HG03558 (cell line): ENCODE results near the gene PARP11.

Experiments used
- ATAC-seq: cut with Tn5 transposase; IDR thresholded peaks from one replicate; pipeline ENCODE4 v1.9.1; 2021; ENCODE audit warnings: moderate number of reproducible peaks; ENCODE audit not compliant: unreplicated experiment; ENCODE audit errors: extremely low read depth

The PARP11 gene

DNA sequence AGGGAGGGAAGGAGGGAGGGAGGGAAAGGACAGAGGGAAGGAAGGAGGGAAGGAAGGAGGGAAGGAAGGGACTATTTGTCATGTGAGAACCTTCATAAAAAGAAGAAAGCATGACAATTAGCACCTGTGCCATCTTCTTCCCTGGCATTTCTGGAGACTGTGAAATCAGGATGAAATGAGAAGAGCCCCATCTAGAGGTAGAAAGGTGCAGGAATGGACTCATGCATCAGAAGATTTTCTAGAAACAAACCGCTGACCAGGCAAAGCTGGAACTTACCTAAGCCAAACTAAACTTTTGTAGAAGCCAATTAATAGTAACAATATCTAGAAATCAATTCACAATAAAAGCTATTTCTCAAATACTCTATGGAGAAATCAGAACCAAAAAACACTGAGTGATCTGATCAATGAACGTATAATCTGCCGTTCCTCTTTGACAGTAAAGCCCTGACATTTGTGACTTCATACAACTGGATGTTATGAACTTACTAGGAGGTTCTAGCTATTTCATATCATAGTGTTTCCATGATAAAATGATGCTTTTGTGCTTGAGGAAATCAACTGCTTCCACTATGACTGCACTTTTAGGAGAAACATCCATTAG, 95.9 kb downstream of the PARP11 start:
- no peak for ATAC-seq

DNA sequence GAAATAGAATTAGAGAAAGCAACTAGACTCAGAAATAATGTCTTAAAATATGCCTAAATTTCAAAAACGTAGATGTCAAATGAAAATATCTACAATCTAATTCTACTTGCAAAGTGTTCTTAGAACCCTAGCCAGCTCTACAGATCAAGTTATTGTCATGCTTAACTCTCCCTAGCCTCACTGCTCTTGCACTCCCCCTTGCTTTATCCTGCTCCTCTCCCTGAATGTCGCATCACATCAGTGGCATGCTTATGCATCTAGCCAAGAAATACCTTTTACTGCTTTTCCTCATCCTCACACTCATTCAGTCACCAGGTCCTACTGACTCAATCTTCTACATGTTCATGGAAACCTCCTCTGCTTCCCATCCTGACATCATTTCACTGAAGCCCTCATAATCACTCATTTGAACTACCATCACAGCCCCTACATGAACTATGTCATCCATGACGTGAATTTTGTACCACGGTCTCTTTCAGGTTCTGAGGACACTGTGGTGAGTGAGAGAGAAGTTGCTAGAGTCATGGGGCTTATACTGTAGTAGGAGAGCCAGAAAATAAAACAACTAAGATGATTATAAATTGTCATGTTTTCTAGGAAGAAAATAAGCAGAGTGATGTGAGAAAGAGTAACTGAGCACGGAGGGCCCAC, 97.7 kb downstream of the PARP11 start:
- no peak for ATAC-seq

DNA sequence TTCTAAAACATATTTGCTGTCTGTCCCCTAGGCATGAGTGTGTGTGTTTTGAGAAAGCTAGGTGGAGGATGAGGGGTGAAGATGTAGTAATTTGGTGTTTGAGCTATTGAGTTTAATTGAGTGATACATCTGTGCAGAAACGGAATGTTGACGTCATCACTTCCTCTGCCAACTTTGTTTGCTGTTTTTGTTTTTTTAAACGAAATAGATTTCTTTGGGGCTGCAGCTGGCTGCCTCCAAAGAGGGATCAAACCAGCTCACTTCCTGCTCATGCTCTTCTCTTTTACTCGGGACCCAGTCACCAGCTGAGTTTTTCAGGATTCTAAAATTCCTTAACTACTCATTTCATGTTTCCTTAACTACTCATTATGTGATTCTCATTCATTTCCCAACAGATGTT, 100.8 kb downstream of the PARP11 start:
- ATAC-seq, result no peak

DNA sequence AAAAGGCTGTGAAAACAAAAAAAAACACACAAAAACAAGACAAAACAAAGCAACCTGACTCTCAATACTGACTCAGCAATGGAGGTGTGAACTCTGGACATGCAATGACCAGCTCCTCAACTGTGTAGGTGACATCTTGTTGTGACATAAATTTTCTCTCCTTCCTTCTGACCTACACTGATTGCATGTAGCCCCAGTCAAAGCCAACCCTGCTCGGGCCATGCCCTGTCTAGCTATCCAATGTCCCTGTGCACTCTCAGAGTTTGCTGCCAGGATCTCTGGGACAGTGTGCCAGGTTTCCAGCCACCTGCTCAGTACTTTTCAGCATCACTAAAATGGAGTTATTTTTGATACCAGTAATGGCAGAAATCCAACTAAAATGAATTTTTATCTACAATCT, 101.3 kb downstream of the PARP11 start:
- ATAC-seq, result no peak

DNA sequence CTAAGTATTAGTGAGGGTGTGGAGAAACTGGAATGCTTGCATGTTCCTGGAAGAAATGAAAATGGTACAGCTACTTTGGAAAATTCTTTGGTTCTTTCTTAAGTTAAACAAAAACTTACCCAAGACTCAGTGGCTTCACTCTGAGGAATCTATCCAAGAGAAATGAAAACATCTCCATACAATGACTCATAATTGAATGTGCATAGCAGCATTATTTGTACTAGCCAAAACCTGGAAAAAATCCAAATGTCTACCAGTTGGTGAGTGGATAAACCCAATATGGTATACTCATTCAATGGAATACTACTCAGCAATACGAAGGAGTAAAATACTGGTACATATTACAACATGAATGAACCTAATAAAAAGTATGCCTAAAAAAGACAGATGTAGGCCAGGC, 102.3 kb downstream of the PARP11 start:
- ATAC-seq, result no peak

DNA sequence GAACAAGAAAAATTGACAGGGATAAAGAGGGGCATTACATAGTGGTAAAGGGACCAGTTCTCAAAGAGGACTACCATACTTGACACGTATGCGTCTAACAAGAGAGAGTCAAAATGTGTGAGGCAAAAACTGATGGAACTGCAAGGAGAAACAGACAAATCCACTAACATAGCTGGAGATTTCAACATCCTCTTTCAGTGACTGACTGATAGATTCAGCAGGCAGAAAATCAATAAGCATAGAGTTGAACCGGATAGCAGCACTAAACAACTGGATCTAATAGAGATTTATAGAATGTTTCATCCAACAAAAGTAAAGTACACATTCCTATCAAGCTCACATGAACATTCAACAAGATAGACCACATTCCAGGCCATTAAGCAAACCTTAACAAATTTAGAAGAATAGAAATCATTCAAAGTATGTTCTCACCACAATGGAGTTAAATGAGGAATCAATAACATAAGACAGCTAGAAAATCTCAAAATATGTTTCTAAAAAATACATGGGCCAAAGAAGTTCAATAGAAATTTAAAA, 104.2 kb downstream of the PARP11 start:
- no peak for ATAC-seq

DNA sequence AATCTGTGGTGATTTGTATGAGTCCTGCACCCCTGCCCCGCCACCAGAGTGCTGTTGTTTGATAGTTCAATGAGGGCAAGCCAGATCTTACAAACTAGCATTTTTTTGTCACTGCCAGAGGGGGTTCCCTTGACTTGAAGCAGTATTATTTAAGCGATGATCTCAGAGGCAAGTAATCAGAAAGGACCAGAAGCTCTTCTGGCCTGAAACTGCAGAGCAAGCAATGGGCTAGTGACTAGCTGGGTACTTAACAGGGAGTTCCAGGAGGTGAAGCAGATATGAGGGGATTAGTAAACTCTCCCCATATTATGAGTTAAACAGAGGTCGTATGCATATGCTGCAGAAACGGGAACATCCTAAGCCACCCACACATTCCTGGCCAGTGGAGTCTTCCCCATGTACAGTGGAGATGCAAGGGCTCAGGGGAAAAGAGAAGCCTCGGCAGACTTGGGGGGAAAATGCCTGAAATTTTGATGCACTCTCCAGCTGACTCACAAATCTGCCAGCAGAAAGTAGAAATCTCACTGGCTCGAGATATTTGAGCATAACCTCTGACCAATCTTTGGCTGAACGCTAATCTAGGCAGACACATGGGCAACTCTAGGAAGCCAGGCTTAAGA, 112.0 kb downstream of the PARP11 start:
- no peak for ATAC-seq

DNA sequence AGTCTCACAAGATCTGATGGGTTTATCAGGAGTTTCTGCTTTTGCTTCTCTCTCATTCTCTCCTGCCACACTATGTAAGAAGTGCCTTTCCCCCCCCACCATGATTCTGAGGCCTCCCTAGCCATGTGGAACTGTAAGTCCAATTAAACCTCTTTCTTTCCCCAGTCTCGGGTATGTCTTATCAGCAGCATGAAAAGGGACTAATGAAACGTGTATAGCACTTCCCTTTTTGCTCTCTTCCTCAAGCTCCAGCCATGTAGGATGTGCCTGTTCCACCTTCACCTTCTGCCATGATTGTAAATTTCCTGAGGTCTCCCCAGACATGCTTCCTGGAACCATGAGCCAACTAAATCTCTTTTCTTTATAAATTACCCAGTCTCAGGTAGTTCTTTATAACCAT, 113.3 kb downstream of the PARP11 start:
- ATAC-seq, result no peak
